Suprapubic skin (tissue), 4 donors: ENCODE data around the gene SND1. TPM values are rescaled to one million over a fixed set of nuclear protein-coding genes. Genes with fewer than 3 reads are reported as not detected.

Experiments
- DNase-seq, 2 donors: peaks; one replicate each; pipeline ENCODE4 v3.0.0-alpha.2; 2019; ENCODE audit warnings: low spot score in 2 of 2
- H3K27ac ChIP-seq: fragments of 200-600 bp; sonication (generic); one replicate; pipeline ENCODE4 v1.5.1; 2019
- H3K27me3 ChIP-seq: fragments of 200-600 bp; sonication (generic); one replicate; pipeline ENCODE4 v1.5.1; 2019
- H3K36me3 ChIP-seq: fragments of 200-600 bp; sonication (generic); one replicate; pipeline ENCODE4 v1.5.1; 2019
- H3K4me1 ChIP-seq: fragments of 200-600 bp; sonication (generic); one replicate; pipeline ENCODE4 v1.5.1; 2019
- H3K4me3 ChIP-seq: fragments of 200-600 bp; sonication (generic); one replicate; pipeline ENCODE4 v1.5.1; 2019; ENCODE audit warnings: mild to moderate bottlenecking
- H3K9me3 ChIP-seq: fragments of 200-600 bp; sonication (generic); one replicate; pipeline ENCODE4 v1.5.1; 2019
- CTCF ChIP-seq, 2 donors: fragments of 200-600 bp in 1 of 2; fragments of 450-650 bp in 1 of 2; sonication (generic) in 1 of 2; IDR thresholded peaks; one replicate each; pipeline ENCODE4 v1.5.1; 2016 to 2019; ENCODE audit warnings: antibody characterized with exemption in 2 of 2, mild to moderate bottlenecking in 1 of 2, moderate library complexity in 1 of 2
- EP300 ChIP-seq: sonication (generic); formaldehyde crosslinking; IDR thresholded peaks from one replicate; pipeline ENCODE4 v1.6.1; 2017; ENCODE audit warnings: antibody characterized with exemption
- POLR2A ChIP-seq, 2 donors: fragments of 450-650 bp; IDR thresholded peaks; one replicate each; pipeline ENCODE4 v1.6.1; 2017; ENCODE audit warnings: antibody characterized with exemption in 2 of 2, mild to moderate bottlenecking in 2 of 2, moderate library complexity in 2 of 2
- POLR2AphosphoS5 ChIP-seq, 3 donors: sonication (generic); formaldehyde crosslinking; IDR thresholded peaks; one replicate each; pipeline ENCODE4 v1.6.1; 2017; ENCODE audit warnings: antibody characterized with exemption in 3 of 3
- WGBS: methylation state at CpG from one replicate; pipeline ENCODE4 v1.1.5; 2018; 5-methylcytosine and 5-hydroxymethylcytosine counted together
- total RNA-seq, 4 donors: library from RNA; depleted of rRNA; stranded (reverse); fragments of >200 nt; gene quantifications; one replicate each; pipeline ENCODE4 v1.1.0, GENCODE V29; 2016

The SND1 gene
- total RNA-seq, 4 donors from 2014 or later = 72.2 to 99.8 (median 77.2) TPM

- H3K36me3 ChIP-seq = no peaks in the 10 kb centered on the region
- DNase-seq = no peak
- WGBS = 90% methylated on average over 2 of the region's 2 CpGs
- H3K4me1 ChIP-seq = peaks cover 6% of the 10 kb centered on the region
- H3K4me3 ChIP-seq = no peak overlapping the region
- no peaks in the 10 kb centered on the region for H3K9me3 ChIP-seq
- H3K27me3 ChIP-seq = no peaks in the 10 kb centered on the region
- TF ChIP-seq POLR2AphosphoS5 (IDR thresholded peaks at IDR 0.05) (no peak), POLR2A (IDR thresholded peaks at IDR 0.05) (no peak), EP300 (no peak), CTCF (IDR thresholded peaks at IDR 0.05) (no peak)
- H3K27ac ChIP-seq = no peak overlapping the region
Measured at GRCh38 chr7:127848241-127848640, 196.2 kb downstream of the SND1 start.

GRCh38 chr7:127850195-127850594 is 198.2 kb downstream of the SND1 start:
- Histone ChIP-seq H3K27ac (no peak overlapping the region), H3K4me3 (no peak overlapping the region), H3K4me1 (no peaks in the 10 kb centered on the region), H3K9me3 (no peaks in the 10 kb centered on the region), H3K27me3 (no peaks in the 10 kb centered on the region), H3K36me3 (no peaks in the 10 kb centered on the region)
- DNase-seq = no peak
- TF ChIP-seq EP300 (no peak), POLR2AphosphoS5 (IDR thresholded peaks at IDR 0.05) (no peak), POLR2A (IDR thresholded peaks at IDR 0.05) (no peak), CTCF (IDR thresholded peaks at IDR 0.05) (no peak)
- 92% methylated on average over 3 of the region's 3 CpGs for WGBS

- no peak for TF ChIP-seq EP300
- TF ChIP-seq POLR2A (IDR thresholded peaks at IDR 0.05) = no peak
- TF ChIP-seq POLR2AphosphoS5 (IDR thresholded peaks at IDR 0.05) = no peak
- no peak for TF ChIP-seq CTCF (IDR thresholded peaks at IDR 0.05)
- no peak for DNase-seq
- no peaks in the 10 kb centered on the region for H3K27me3 ChIP-seq
- H3K27ac ChIP-seq = no peak overlapping the region
- WGBS = 100% methylated on average over 2 of the region's 2 CpGs
- no peaks in the 10 kb centered on the region for H3K36me3 ChIP-seq
- no peaks in the 10 kb centered on the region for H3K9me3 ChIP-seq
- no peaks in the 10 kb centered on the region for H3K4me1 ChIP-seq
- no peak overlapping the region for H3K4me3 ChIP-seq
Measured at GRCh38 chr7:127854383-127854782, 202.4 kb downstream of the SND1 start.

- no peaks in the 10 kb centered on the region for H3K36me3 ChIP-seq
- H3K4me3 ChIP-seq = no peak overlapping the region
- H3K27me3 ChIP-seq = no peaks in the 10 kb centered on the region
- TF ChIP-seq CTCF (IDR thresholded peaks at IDR 0.05) (no peak), POLR2A (IDR thresholded peaks at IDR 0.05) (no peak), EP300 (no peak), POLR2AphosphoS5 (IDR thresholded peaks at IDR 0.05) (no peak)
- H3K9me3 ChIP-seq = no peaks in the 10 kb centered on the region
- no peak for DNase-seq
- WGBS = 98% methylated on average over 4 of the region's 4 CpGs
- no peak overlapping the region for H3K27ac ChIP-seq
- no peaks in the 10 kb centered on the region for H3K4me1 ChIP-seq
Measured at GRCh38 chr7:127857464-127857841, 205.5 kb downstream of the SND1 start.

GRCh38 chr7:127858091-127858914 is 206.3 kb downstream of the SND1 start:
- TF ChIP-seq POLR2A (IDR thresholded peaks at IDR 0.05) (no peak), EP300 (no peak), CTCF (IDR thresholded peaks at IDR 0.05) (no peak), POLR2AphosphoS5 (IDR thresholded peaks at IDR 0.05) (no peak)
- Histone ChIP-seq H3K4me1 (no peaks in the 10 kb centered on the region), H3K27me3 (no peaks in the 10 kb centered on the region), H3K36me3 (no peaks in the 10 kb centered on the region), H3K27ac (no peak overlapping the region), H3K9me3 (no peaks in the 10 kb centered on the region), H3K4me3 (no peak overlapping the region)
- WGBS = 95% methylated on average over 8 of the region's 14 CpGs
- DNase-seq = no peak
